GM10248 (cell line): ENCODE data around the gene KRT82.
"Not testable (repeated sequence)": the region's sequence is repeated elsewhere in the genome, so short reads cannot be mapped to it uniquely, and the experiment has no call there.

Experiments used
- CTCF ChIA-PET: fragments of 300-600 bp; sonication (Branson Sonifier 250); formaldehyde crosslinking; extraction: SDS; loops from one replicate; lab custom pipeline; 2021; ENCODE audit warnings: antibody characterized with exemption; lab: Yijun Ruan, JAX
- POLR2A ChIA-PET: fragments of 350-650 bp; sonication (Branson Sonifier 250); formaldehyde crosslinking; extraction: SDS; loops from one replicate; lab custom pipeline; 2020; ENCODE audit warnings: antibody characterized with exemption; lab: Yijun Ruan, JAX
- DNase-seq: peaks from one replicate; pipeline ENCODE4 v3.0.0; 2012; ENCODE audit errors: extremely low spot score
- TF ChIP-seq, protein P1 (sequence below): IDR thresholded peaks from 2 replicates; pipeline ENCODE4 v1.5.1; 2012; ENCODE audit warnings: mild to moderate bottlenecking, low read depth; ENCODE audit errors: extremely low read depth, missing control alignments, control extremely low read depth

KRT82 gene

DNA sequence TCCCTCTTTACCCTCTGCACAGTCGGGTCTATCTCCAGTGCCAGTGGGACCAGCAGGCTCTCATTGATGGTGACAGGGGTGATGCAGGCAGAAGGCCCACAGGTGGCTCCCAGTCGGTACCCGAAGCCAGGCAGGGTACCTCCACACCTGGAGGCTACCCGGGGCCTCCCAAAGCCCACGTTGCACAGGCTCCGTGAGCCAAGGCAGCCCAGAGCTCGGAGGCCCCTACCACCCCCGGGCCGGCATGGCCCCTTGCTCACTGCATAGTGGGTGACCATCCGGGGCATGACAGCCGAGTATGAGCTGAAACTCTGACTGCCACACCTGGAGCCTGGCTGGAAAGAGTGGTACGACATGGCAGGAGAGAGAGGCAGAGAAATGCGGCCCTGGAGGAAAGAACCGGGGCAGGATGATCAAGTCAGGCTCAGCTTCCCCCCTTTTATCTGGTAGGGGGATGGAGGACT, at the start of gene KRT82:
Gene KRT82 (minus strand): TSS at position 414 of the 464 bp plus-strand sequence. CDS start 58 bp downstream, at position 356.
- DNase-seq = no peak
- ChIA-PET POLR2A (no interaction called here), CTCF (no interaction called here)
- TF ChIP-seq, protein P1, sequence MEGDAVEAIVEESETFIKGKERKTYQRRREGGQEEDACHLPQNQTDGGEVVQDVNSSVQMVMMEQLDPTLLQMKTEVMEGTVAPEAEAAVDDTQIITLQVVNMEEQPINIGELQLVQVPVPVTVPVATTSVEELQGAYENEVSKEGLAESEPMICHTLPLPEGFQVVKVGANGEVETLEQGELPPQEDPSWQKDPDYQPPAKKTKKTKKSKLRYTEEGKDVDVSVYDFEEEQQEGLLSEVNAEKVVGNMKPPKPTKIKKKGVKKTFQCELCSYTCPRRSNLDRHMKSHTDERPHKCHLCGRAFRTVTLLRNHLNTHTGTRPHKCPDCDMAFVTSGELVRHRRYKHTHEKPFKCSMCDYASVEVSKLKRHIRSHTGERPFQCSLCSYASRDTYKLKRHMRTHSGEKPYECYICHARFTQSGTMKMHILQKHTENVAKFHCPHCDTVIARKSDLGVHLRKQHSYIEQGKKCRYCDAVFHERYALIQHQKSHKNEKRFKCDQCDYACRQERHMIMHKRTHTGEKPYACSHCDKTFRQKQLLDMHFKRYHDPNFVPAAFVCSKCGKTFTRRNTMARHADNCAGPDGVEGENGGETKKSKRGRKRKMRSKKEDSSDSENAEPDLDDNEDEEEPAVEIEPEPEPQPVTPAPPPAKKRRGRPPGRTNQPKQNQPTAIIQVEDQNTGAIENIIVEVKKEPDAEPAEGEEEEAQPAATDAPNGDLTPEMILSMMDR = no peak

DNA sequence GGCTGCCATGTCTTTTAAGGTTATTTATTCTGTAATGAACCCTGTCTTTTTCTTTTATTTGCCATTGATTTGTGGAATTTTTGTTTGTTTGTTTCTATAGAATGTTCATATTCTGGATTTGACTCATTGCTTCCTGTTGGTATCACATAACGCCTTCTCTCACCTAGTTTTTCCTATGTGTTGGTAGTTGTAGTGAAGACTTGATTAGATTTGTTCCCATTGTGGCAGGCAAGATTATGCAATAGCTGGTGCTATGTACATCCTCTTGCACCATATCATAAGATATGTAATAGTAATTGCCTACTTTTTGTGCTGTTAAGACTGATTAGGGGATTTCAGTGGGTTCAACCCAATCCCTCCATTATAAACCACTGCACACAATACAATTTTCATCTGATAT, 49.7 kb upstream of the KRT82 start:
- POLR2A ChIA-PET = no interaction called here

DNA sequence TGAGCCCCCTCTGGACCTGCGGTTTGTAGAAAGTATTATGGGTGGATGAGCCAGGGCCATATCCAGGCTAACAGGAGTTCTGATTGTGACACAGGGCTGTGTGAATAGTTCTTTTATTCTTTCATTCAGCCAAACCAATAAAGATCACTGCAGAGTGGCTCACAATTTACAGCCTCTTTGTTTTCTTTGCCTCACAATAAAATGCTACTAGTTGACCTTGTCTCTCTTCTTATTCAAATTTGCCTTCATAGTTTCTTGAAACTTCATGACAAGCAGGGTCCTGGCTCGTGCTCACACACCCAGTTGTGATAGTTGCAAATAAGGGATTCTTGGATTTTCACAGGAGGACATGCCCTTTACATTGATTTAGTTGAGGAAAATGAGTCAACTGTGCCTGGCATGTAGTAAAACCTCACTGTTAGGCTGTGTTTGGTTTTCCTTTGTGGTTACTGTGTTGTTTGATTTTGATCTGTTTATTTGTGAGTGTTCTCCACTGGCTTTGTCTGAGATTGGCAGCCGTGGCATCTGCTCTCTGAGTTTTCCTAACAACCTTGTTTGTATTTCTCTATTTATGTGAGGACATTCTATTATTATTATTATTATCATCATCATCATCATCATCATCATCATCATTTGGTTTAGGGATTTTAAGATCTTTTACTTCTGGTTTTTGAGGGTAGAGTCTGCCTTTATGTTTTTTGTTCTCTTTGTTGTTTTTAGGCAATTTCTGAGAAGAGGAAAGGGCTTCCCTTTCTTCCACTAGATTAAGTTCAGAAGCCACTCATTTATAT, 48.5 kb upstream of the KRT82 start:
- POLR2A ChIA-PET = no interaction called here
- CTCF ChIA-PET = no interaction called here
- TF ChIP-seq, protein P1 = no peak
- no peak for DNase-seq

More for the DNA sequence above, 49.7 kb upstream of the KRT82 start:
- no peak for DNase-seq
- CTCF ChIA-PET = no interaction called here
- TF ChIP-seq, protein P1 = no peak

DNA sequence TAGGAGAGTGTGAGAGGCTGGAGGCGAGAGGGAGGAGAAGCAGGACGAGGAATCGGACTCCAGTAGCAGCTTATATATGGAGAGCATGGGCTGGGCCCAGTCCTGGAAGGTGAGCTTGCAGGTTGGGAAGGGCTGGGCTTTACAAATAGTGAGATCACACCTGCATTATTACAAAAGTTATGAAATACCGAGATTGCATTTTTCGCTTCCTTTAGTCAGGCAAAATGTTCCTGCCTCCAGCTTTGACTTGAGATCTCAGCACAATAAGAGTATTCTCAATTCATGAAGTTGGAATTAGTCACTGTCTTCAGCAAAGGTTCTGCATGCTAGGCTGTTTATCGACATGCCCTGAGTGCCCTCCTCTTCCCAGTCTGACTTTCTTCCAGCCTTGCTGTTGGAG, 46.0 kb upstream of the KRT82 start, which contains the start of gene KRT6B:
Gene KRT6B (minus strand): TSS at position 46 of the 400 bp plus-strand sequence. CDS start 68 bp downstream, outside the sequence.
- CTCF ChIA-PET = no interaction called here
- no peak for DNase-seq
- POLR2A ChIA-PET = no interaction called here
- TF ChIP-seq, protein P1 = no peak

DNA sequence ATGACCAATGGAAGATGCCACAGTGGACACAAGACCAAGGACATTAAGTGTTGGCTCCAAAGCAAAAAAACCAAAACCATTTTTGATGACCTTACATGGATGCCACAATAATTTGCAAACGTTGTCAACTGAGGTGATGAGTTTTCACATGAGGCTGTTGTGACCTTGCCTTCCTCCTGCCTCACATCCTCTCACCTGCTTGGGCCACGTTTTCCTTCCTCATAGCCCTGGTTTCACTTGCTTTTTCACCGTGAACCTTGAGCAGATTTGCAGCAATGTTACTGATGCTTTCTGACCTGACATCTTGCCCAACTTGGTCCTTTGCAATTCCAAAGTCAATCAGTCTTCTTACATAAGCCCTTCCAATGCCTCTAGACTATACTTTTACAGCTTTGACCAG, 42.1 kb upstream of the KRT82 start:
- ChIA-PET POLR2A (no interaction called here), CTCF (no interaction called here)
- TF ChIP-seq, protein P1 = no peak
- no peak for DNase-seq

DNA sequence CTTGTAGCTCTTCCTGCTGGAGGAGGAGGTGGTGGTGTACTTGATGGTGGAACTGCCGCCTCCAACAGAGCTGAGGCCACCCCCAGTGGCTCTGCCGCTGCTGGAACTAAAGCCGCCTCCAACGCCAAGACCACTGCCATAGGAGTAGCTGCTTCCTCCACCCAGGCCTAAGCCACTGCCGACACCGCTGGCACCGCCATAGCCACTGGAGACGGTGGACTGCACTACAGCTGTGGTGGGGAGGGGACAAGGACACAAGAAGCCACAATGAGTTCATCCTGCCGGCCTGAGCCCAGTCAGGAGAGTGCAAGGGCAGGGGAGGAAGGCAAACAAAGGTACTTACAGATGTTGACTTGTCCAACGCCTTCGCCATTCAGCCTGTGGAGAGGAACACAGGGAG, 41.1 kb upstream of the KRT82 start:
- CTCF ChIA-PET, POLR2A ChIA-PET, DNase-seq: not testable (repeated sequence)

DNA sequence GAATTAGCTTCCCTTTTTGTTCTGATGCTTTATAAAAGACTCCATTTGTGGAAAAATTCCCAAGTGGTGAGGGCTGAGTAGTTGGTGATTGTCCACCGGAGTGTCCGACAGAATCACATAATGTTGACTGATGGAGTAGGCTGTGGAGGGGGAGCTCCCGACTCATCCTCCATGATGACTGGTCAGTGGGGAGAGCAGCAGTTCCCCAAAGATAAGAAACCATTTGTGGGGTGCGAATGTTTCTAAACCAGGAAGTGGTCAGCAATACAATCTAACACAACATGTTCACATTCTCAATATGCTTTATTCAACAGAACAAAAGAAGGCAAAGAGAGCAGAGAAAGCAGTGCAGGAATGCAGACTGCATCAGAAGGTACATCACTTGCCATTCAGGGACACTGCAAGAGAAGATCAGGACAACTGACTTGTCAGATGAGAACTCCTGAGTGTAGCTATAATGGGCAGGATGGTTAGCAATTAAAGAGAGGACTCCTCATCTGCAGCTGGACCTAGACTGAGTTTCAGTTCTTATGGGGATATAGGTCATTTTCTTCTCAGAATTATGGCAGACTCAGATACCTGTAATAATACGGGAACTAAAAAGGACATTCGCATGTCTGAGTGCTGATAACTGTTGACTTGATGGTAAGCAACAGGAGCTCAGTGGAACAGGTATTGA, 40.4 kb upstream of the KRT82 start:
- TF ChIP-seq, protein P1 = no peak
- CTCF ChIA-PET = no interaction called here
- DNase-seq = no peak
- POLR2A ChIA-PET = no interaction called here
